T-cell (primary cell): ENCODE results near the gene XAB2. TPM values are rescaled to one million over a fixed set of nuclear protein-coding genes. Genes with fewer than 3 reads are reported as not detected.
A peak's percentile ranks its signal among the peaks of the same experiment; 100 is the strongest.

Source experiments
- ATAC-seq, 4 experiments: fragments of 200-7000 bp in 3 of 4; fragments of 150-1000 bp in 1 of 4; cut with Tn5 transposase; replicated peaks in 1 of 4; 1 replicate in 3 of 4; 2 replicates in 1 of 4; pipeline ENCODE4 v1.10.0; 2021; ENCODE audit warnings: moderate library complexity in 3 of 4, mild to moderate bottlenecking in 2 of 4, moderate number of reproducible peaks in 1 of 4
- CTCF ChIA-PET, 2 donors: fragments of 300-600 bp; sonication (Branson Sonifier 250); formaldehyde crosslinking; loops; one replicate each; lab custom pipeline; 2022; ENCODE audit warnings: antibody characterized with exemption in 2 of 2; lab: Charles Lee
- POLR2A ChIA-PET, 2 donors: fragments of 300-600 bp; sonication (Branson Sonifier 250); formaldehyde crosslinking; loops; one replicate each; lab custom pipeline; 2022; ENCODE audit warnings: antibody characterized with exemption in 2 of 2; lab: Charles Lee
- DNase-seq, 35 experiments: peaks; one replicate each; pipeline versions ENCODE4 v3.0.0 to v3.0.0-alpha.2; 2013 to 2023
- H3K27ac ChIP-seq: one replicate; pipeline ENCODE4 v1.5.1; 2013; ENCODE audit warnings: low read length
- H3K27me3 ChIP-seq, 2 experiments: replicated peaks in 1 of 2; 1 replicate in 1 of 2; 2 replicates in 1 of 2; pipeline versions ENCODE4 v1.6.1 to v1.7.0; 2013; ENCODE audit warnings: low read length in 1 of 2, mixed read lengths in 1 of 2; ENCODE audit not compliant: control insufficient read depth in 2 of 2, insufficient read depth in 2 of 2; ENCODE audit errors: extremely low read depth in 1 of 2
- H3K36me3 ChIP-seq, 2 donors: 1 replicate in 1 of 2; 2 replicates in 1 of 2; pipeline versions ENCODE4 v1.6.1 to v1.7.0; 2013; ENCODE audit warnings: low read length in 1 of 2; ENCODE audit not compliant: control insufficient read depth in 2 of 2, insufficient read depth in 1 of 2; ENCODE audit errors: extremely low read depth in 1 of 2
- H3K4me1 ChIP-seq, 2 experiments: 1 replicate in 1 of 2; 2 replicates in 1 of 2; pipeline versions ENCODE4 v1.6.1 to v1.7.0; 2013; ENCODE audit warnings: low read length in 2 of 2, mixed read lengths in 1 of 2; ENCODE audit not compliant: insufficient read depth in 2 of 2, control insufficient read depth in 1 of 2; ENCODE audit errors: extremely low read depth in 1 of 2
- H3K4me3 ChIP-seq, 2 donors: 1 replicate in 1 of 2; 2 replicates in 1 of 2; pipeline versions ENCODE4 v1.5.1 to v1.7.0; 2013; ENCODE audit warnings: mild to moderate bottlenecking in 2 of 2, low read length in 1 of 2, moderate library complexity in 1 of 2; ENCODE audit not compliant: control insufficient read depth in 1 of 2; ENCODE audit errors: extremely low read depth in 1 of 2
- H3K9me3 ChIP-seq: 2 replicates; pipeline ENCODE4 v1.7.0; 2013
- H3K27ac Mint-ChIP-seq, 2 donors: one replicate each; pipeline ENCODE4 v1.8.0; 2020 to 2021; ENCODE audit warnings: mild to moderate bottlenecking in 2 of 2, mixed read lengths in 2 of 2
- H3K27me3 Mint-ChIP-seq, 2 donors: one replicate each; pipeline ENCODE4 v1.8.0; 2021 to 2022; ENCODE audit warnings: mixed read lengths in 2 of 2
- H3K36me3 Mint-ChIP-seq: one replicate; pipeline ENCODE4 v1.8.0; 2021; ENCODE audit warnings: mixed read lengths
- H3K4me1 Mint-ChIP-seq, 3 donors: one replicate each; pipeline ENCODE4 v1.8.0; 2020 to 2022; ENCODE audit warnings: mixed read lengths in 3 of 3, mild to moderate bottlenecking in 1 of 3
- H3K4me3 Mint-ChIP-seq, 3 donors: one replicate each; pipeline ENCODE4 v1.8.0; 2020 to 2022; ENCODE audit warnings: mild to moderate bottlenecking in 3 of 3, mixed read lengths in 3 of 3, moderate library complexity in 3 of 3
- H3K9me3 Mint-ChIP-seq, 3 donors: one replicate each; pipeline ENCODE4 v1.8.0; 2020 to 2022; ENCODE audit warnings: mixed read lengths in 3 of 3
- WGBS: methylation state at CpG from one replicate; pipeline ENCODE4 v1.1.5; 2013; ENCODE audit warnings: missing lambda C conversion rate; ENCODE audit not compliant: insufficient coverage; 5-methylcytosine and 5-hydroxymethylcytosine counted together
- total RNA-seq, 35 experiments: library from RNA in 6 of 35; stranded (reverse) in 6 of 35; fragments of 120-200 nt in 1 of 35; gene quantifications; one replicate each; pipeline versions ENCODE4 v1.2.1 to v1.2.4 and lab custom pipeline; 2013 to 2026

Gene XAB2
- total RNA-seq, 5 donors from 2014 or later (not counting 1 experiment from before 2014, with no cell fraction given) = 59.9 to 82.6 (median 78.1) TPM

GRCh38 chr19:7655581-7655980, 26.2 kb upstream of the XAB2 start:
- Histone ChIP-seq H3K4me1 (peaks cover 3 to 34% of the 10 kb centered on the region in 2 experiments), H3K4me3 (no peak overlapping the region), H3K27ac (no peak overlapping the region), H3K27me3 (peaks cover 0 to 6% of the 10 kb centered on the region in 2 experiments), H3K36me3 (no peaks in the 10 kb centered on the region), H3K9me3 (no peaks in the 10 kb centered on the region)
- H3K9me3 Mint-ChIP-seq = no peaks in the 10 kb centered on the region
- H3K27me3 Mint-ChIP-seq = no peaks in the 10 kb centered on the region
- ATAC-seq = no peak
- ChIA-PET POLR2A (no interaction called here), CTCF (interaction anchor here in 1 of 2 donors (0.6 kb wide), 1 partner anchor 23 kb away, joined by 3 read pairs; no protein-coding TSS in a partner anchor)
- H3K4me1 Mint-ChIP-seq = peaks cover 22 to 26% (median 24%) of the 10 kb centered on the region in 3 donors
- H3K4me3 Mint-ChIP-seq = no peak overlapping the region
- no peak for DNase-seq
- no peak overlapping the region for H3K27ac Mint-ChIP-seq
- WGBS = 89% methylated on average over 7 of the region's 8 CpGs
- no peaks in the 10 kb centered on the region for H3K36me3 Mint-ChIP-seq

- H3K27ac ChIP-seq = no peak overlapping the region
- peaks cover 22 to 26% (median 24%) of the 10 kb centered on the region in 3 donors for H3K4me1 Mint-ChIP-seq
- H3K9me3 Mint-ChIP-seq = no peaks in the 10 kb centered on the region
- no peaks in the 10 kb centered on the region for H3K9me3 ChIP-seq
- H3K4me3 ChIP-seq = no peak overlapping the region
- no peak overlapping the region for H3K4me3 Mint-ChIP-seq
- no peaks in the 10 kb centered on the region for H3K36me3 Mint-ChIP-seq
- ChIA-PET CTCF (interaction anchor here in 1 of 2 donors (0.8 to 0.9 kb wide), 2 partner anchors 27 to 86 kb away, joined by 3 read pairs; partner anchors contain the start of gene TRAPPC5), POLR2A (no interaction called here)
- no peaks in the 10 kb centered on the region for H3K36me3 ChIP-seq
- peaks cover 0 to 6% of the 10 kb centered on the region in 2 experiments for H3K27me3 ChIP-seq
- 93% methylated on average over 3 of the region's 8 CpGs for WGBS
- DNase-seq (no peak), ATAC-seq (no peak)
- no peaks in the 10 kb centered on the region for H3K27me3 Mint-ChIP-seq
- no peak overlapping the region for H3K27ac Mint-ChIP-seq
- peaks cover 3 to 34% of the 10 kb centered on the region in 2 experiments for H3K4me1 ChIP-seq
These were observed 25.1 kb upstream of the XAB2 start for GRCh38 chr19:7654401-7654800.

DNA sequence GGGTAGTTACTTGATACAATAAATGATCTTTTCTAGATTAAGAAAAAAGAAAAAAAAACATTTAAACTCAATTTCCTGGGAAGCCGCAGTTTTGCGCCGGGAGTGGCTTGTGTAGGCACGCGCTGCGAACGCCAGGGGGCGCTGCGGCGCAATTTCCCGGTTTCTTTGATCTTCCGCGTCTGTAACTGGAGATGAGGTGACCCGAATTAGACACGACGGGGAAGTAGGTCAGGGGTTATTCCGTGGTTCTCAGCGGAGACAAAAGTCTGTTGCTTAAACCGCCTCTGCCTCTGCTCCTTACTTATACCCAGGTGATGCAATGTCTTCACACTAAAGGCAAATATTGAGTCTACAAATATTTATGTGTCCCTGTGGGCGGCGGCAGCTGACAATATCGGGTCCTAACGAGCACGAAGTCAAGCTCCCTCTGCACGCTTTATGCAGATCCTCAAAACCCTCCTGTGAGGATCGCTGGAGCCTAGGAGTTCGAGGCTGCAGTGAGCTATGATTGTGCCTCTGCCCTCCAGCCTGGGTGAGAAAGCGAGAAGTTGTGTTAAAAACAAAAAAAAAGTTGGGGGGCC, 22.8 kb upstream of the XAB2 start:
- Histone ChIP-seq H3K4me1 (peaks cover 0 to 16% of the 10 kb centered on the region in 2 experiments), H3K27ac (peak overlapping the region; percentile 67), H3K4me3 (peak overlapping the region; percentile 39 to 49), H3K27me3 (peaks cover 0 to 6% of the 10 kb centered on the region in 2 experiments), H3K9me3 (no peaks in the 10 kb centered on the region), H3K36me3 (peaks cover 4% of the 10 kb centered on the region in 2 donors)
- ChIA-PET POLR2A (interaction anchor here in 1 of 2 donors (0.6 kb wide), 2 partner anchors 20 to 147 kb away, joined by 3 to 5 read pairs; no protein-coding TSS in a partner anchor), CTCF (interaction anchor here (0.6 to 1.6 kb wide), 4 partner anchors 17 to 1671 kb away, joined by 3 to 8 read pairs (median 3); partner anchors contain the start of genes PET100 (in 1 of the 2) and XAB2 (in 1 of the 2))
- no peaks in the 10 kb centered on the region for H3K36me3 Mint-ChIP-seq
- ATAC-seq (peak; percentile 83 to 92 (median 88)), DNase-seq (peak; percentile 73 to 94 (median 85))
- peak overlapping the region; percentile 61 to 81 for H3K27ac Mint-ChIP-seq
- H3K4me3 Mint-ChIP-seq = peak overlapping the region; percentile 66 to 74 (median 72)
- no peaks in the 10 kb centered on the region for H3K9me3 Mint-ChIP-seq
- H3K4me1 Mint-ChIP-seq = peaks cover 10 to 15% (median 11%) of the 10 kb centered on the region in 3 donors
- no peaks in the 10 kb centered on the region for H3K27me3 Mint-ChIP-seq
- 1% methylated on average over 18 of the region's 28 CpGs for WGBS

GRCh38 chr19:7650148-7650547, 20.8 kb upstream of the XAB2 start:
- H3K4me1 Mint-ChIP-seq = peaks cover 10 to 13% (median 10%) of the 10 kb centered on the region in 3 donors
- POLR2A ChIA-PET = interaction anchor here in 1 of 2 donors (0.6 kb wide), 1 partner anchor 31 kb away, joined by 5 read pairs; the partner anchor contains the start of gene TRAPPC5
- no peak overlapping the region for H3K27ac ChIP-seq
- no peak overlapping the region for H3K4me3 ChIP-seq
- ATAC-seq = no peak
- CTCF ChIA-PET = interaction anchor here (0.5 to 0.7 kb wide), 3 partner anchors 34 to 364 kb away, joined by 3 to 7 read pairs (median 6); no protein-coding TSS in a partner anchor
- DNase-seq = no peak
- H3K9me3 Mint-ChIP-seq = no peaks in the 10 kb centered on the region
- WGBS = 72% methylated on average over 2 of the region's 2 CpGs
- no peak overlapping the region for H3K27ac Mint-ChIP-seq
- H3K4me3 Mint-ChIP-seq = no peak overlapping the region
- peaks cover 0 to 6% of the 10 kb centered on the region in 2 experiments for H3K27me3 ChIP-seq
- peaks cover 8 to 13% of the 10 kb centered on the region in 2 donors for H3K36me3 ChIP-seq
- peaks cover 0 to 13% of the 10 kb centered on the region in 2 experiments for H3K4me1 ChIP-seq
- no peaks in the 10 kb centered on the region for H3K9me3 ChIP-seq
- peaks cover 5% of the 10 kb centered on the region for H3K36me3 Mint-ChIP-seq
- no peaks in the 10 kb centered on the region for H3K27me3 Mint-ChIP-seq

GRCh38 chr19:7648265-7649014, 19.1 kb upstream of the XAB2 start:
- Histone ChIP-seq H3K4me1 (peaks cover 0 to 13% of the 10 kb centered on the region in 2 experiments), H3K36me3 (peaks cover 11 to 23% of the 10 kb centered on the region in 2 donors), H3K4me3 (no peak overlapping the region), H3K27me3 (peaks cover 0 to 7% of the 10 kb centered on the region in 2 experiments), H3K27ac (no peak overlapping the region), H3K9me3 (no peaks in the 10 kb centered on the region)
- H3K4me3 Mint-ChIP-seq = no peak overlapping the region
- CTCF ChIA-PET = interaction anchor here (0.6 to 1.4 kb wide), 2 partner anchors 12 to 32 kb away, joined by 3 to 4 read pairs; partner anchors contain the start of gene TRAPPC5 (in 1 of the 2)
- no peak for DNase-seq
- 91% methylated on average over 10 of the region's 15 CpGs for WGBS
- no peaks in the 10 kb centered on the region for H3K9me3 Mint-ChIP-seq
- no peak overlapping the region for H3K27ac Mint-ChIP-seq
- H3K27me3 Mint-ChIP-seq = no peaks in the 10 kb centered on the region
- peaks cover 10 to 13% (median 10%) of the 10 kb centered on the region in 3 donors for H3K4me1 Mint-ChIP-seq
- POLR2A ChIA-PET = interaction anchor here (0.6 to 0.9 kb wide), 3 partner anchors 59 to 188 kb away, joined by 3 to 6 read pairs (median 3); no protein-coding TSS in a partner anchor
- ATAC-seq = no peak
- H3K36me3 Mint-ChIP-seq = peaks cover 5% of the 10 kb centered on the region

GRCh38 chr19:7647156-7647555, 17.8 kb upstream of the XAB2 start:
- peaks cover 5% of the 10 kb centered on the region for H3K36me3 Mint-ChIP-seq
- Histone ChIP-seq H3K27ac (no peak overlapping the region), H3K27me3 (peaks cover 0 to 8% of the 10 kb centered on the region in 2 experiments), H3K4me3 (no peak overlapping the region), H3K4me1 (peaks cover 0 to 6% of the 10 kb centered on the region in 2 experiments), H3K36me3 (peaks cover 11 to 26% of the 10 kb centered on the region in 2 donors), H3K9me3 (no peaks in the 10 kb centered on the region)
- ATAC-seq = no peak
- no peak overlapping the region for H3K4me3 Mint-ChIP-seq
- POLR2A ChIA-PET = no interaction called here
- no peaks in the 10 kb centered on the region for H3K9me3 Mint-ChIP-seq
- WGBS = 95% methylated on average over 19 of the region's 26 CpGs
- DNase-seq = peak in 1 of 35 experiments; percentile 0
- no peak overlapping the region for H3K27ac Mint-ChIP-seq
- no peaks in the 10 kb centered on the region for H3K27me3 Mint-ChIP-seq
- CTCF ChIA-PET = no interaction called here
- H3K4me1 Mint-ChIP-seq = peaks cover 3 to 5% (median 3%) of the 10 kb centered on the region in 3 donors
